CD8-positive, alpha-beta memory T cell (primary cell): ENCODE measurements around the gene RTN3. TPM values are rescaled to one million over a fixed set of nuclear protein-coding genes. Genes with fewer than 3 reads are reported as not detected.

ENCODE experiments used
- CTCF ChIA-PET: fragments of 350-600 bp; sonication (Branson Sonifier 250); formaldehyde crosslinking; loops from one replicate; lab custom pipeline; 2021; ENCODE audit warnings: antibody characterized with exemption; lab: Charles Lee
- POLR2A ChIA-PET: fragments of 350-600 bp; sonication (Branson Sonifier 250); formaldehyde crosslinking; loops from one replicate; lab custom pipeline; 2021; ENCODE audit warnings: antibody characterized with exemption; lab: Charles Lee
- DNase-seq, 5 donors: peaks; one replicate each; pipeline versions ENCODE4 v3.0.0 to v3.0.0-alpha.2; 2020 to 2022; ENCODE audit warnings: mixed read lengths in 1 of 5
- H3K27ac ChIP-seq: one replicate; pipeline ENCODE4 v1.7.0; 2013; ENCODE audit warnings: low read depth, mild to moderate bottlenecking, low read length, moderate library complexity
- H3K27me3 ChIP-seq: 2 replicates; pipeline ENCODE4 v1.7.0; 2013; ENCODE audit warnings: low read length, mild to moderate bottlenecking; ENCODE audit not compliant: insufficient read depth, poor library complexity, severe bottlenecking
- H3K36me3 ChIP-seq: 2 replicates; pipeline ENCODE4 v1.7.0; 2013; ENCODE audit warnings: mild to moderate bottlenecking, low read length, moderate library complexity; ENCODE audit not compliant: insufficient read depth
- H3K4me1 ChIP-seq: 2 replicates; pipeline ENCODE4 v1.7.0; 2013; ENCODE audit warnings: mild to moderate bottlenecking, low read length, moderate library complexity; ENCODE audit not compliant: insufficient read depth
- H3K4me3 ChIP-seq: 2 replicates; pipeline ENCODE4 v1.7.0; 2013; ENCODE audit warnings: mild to moderate bottlenecking, low read length
- H3K9me3 ChIP-seq: 2 replicates; pipeline ENCODE4 v1.7.0; 2013; ENCODE audit warnings: mild to moderate bottlenecking, low read length
- H3K27ac Mint-ChIP-seq, 8 donors: one replicate each; pipeline ENCODE4 v1.8.0; 2020 to 2021; ENCODE audit warnings: mixed read lengths in 8 of 8, mild to moderate bottlenecking in 6 of 8, inconsistent platforms in 3 of 8, moderate library complexity in 3 of 8
- H3K27me3 Mint-ChIP-seq, 2 donors: one replicate each; pipeline ENCODE4 v1.8.0; 2020 to 2021; ENCODE audit warnings: mixed read lengths in 2 of 2, mild to moderate bottlenecking in 1 of 2, moderate library complexity in 1 of 2
- H3K36me3 Mint-ChIP-seq, 3 donors: one replicate each; pipeline ENCODE4 v1.8.0; 2020 to 2021; ENCODE audit warnings: mixed read lengths in 3 of 3, inconsistent platforms in 1 of 3, mild to moderate bottlenecking in 1 of 3
- H3K4me1 Mint-ChIP-seq, 3 donors: one replicate each; pipeline ENCODE4 v1.8.0; 2020 to 2021; ENCODE audit warnings: mixed read lengths in 3 of 3, inconsistent platforms in 1 of 3, mild to moderate bottlenecking in 1 of 3
- H3K4me3 Mint-ChIP-seq, 7 donors: one replicate each; pipeline ENCODE4 v1.8.0; 2020 to 2021; ENCODE audit warnings: mixed read lengths in 7 of 7, mild to moderate bottlenecking in 6 of 7, moderate library complexity in 4 of 7, inconsistent platforms in 2 of 7
- H3K9me3 Mint-ChIP-seq, 5 donors: one replicate each; pipeline ENCODE4 v1.8.0; 2020 to 2022; ENCODE audit warnings: mixed read lengths in 5 of 5, mild to moderate bottlenecking in 3 of 5, moderate library complexity in 2 of 5, inconsistent platforms in 1 of 5
- polyA plus RNA-seq: library from polyadenylated mRNA; unstranded; fragments of 300-500 nt; fragmentation: Illumina TruSeq; gene quantifications from one replicate; pipeline ENCODE4 v1.2.3, GENCODE V29; 2021
- total RNA-seq, 2 experiments: library from RNA; stranded (reverse); gene quantifications; one replicate each; pipeline ENCODE4 v1.2.3, GENCODE V29; 2021

The RTN3 gene
- total and polyA plus RNA-seq, 3 experiments from 2014 or later: 46.5 to 48.5 (median 48.4) TPM

- no peaks in the 10 kb centered on the region for H3K36me3 ChIP-seq
- H3K27me3 ChIP-seq: no peaks in the 10 kb centered on the region
- Mint-ChIP-seq H3K4me1 (peaks cover 4 to 11% (median 9%) of the 10 kb centered on the region in 3 donors), H3K27me3 (no peaks in the 10 kb centered on the region), H3K27ac (no peak overlapping the region), H3K4me3 (no peak overlapping the region), H3K9me3 (no peaks in the 10 kb centered on the region), H3K36me3 (peaks cover 0 to 6% (median 3%) of the 10 kb centered on the region in 3 donors)
- H3K4me1 ChIP-seq: no peaks in the 10 kb centered on the region
- no peak for DNase-seq
- no peaks in the 10 kb centered on the region for H3K9me3 ChIP-seq
- no peak overlapping the region for H3K4me3 ChIP-seq
- ChIA-PET POLR2A (no interaction called here), CTCF (interaction anchor here (1.2 kb wide), 1 partner anchor 11 kb away, joined by 4 read pairs; no protein-coding TSS in a partner anchor)
- no peak overlapping the region for H3K27ac ChIP-seq
Observed at GRCh38 chr11:63705526-63705925, 24.2 kb downstream of the RTN3 start.

- Histone ChIP-seq H3K4me1 (no peaks in the 10 kb centered on the region), H3K27ac (no peak overlapping the region), H3K27me3 (no peaks in the 10 kb centered on the region), H3K9me3 (no peaks in the 10 kb centered on the region), H3K4me3 (no peak overlapping the region), H3K36me3 (no peaks in the 10 kb centered on the region)
- Mint-ChIP-seq H3K27ac (peak overlapping the region in 1 of 8 donors; percentile 34), H3K27me3 (no peaks in the 10 kb centered on the region), H3K4me1 (peaks cover under 1 to 15% (median 4%) of the 10 kb centered on the region in 3 donors), H3K36me3 (peaks cover 0 to 2% (median 0%) of the 10 kb centered on the region in 3 donors), H3K4me3 (no peak overlapping the region), H3K9me3 (no peaks in the 10 kb centered on the region)
- CTCF ChIA-PET: no interaction called here
- DNase-seq: no peak
- POLR2A ChIA-PET: no interaction called here
Observed at GRCh38 chr11:63708764-63709163, 27.5 kb downstream of the RTN3 start.

GRCh38 chr11:63709336-63709884, 28.1 kb downstream of the RTN3 start:
- ChIA-PET POLR2A (no interaction called here), CTCF (no interaction called here)
- Histone ChIP-seq H3K27ac (no peak overlapping the region), H3K36me3 (no peaks in the 10 kb centered on the region), H3K9me3 (no peaks in the 10 kb centered on the region), H3K4me1 (no peaks in the 10 kb centered on the region), H3K4me3 (no peak overlapping the region), H3K27me3 (no peaks in the 10 kb centered on the region)
- H3K9me3 Mint-ChIP-seq: no peaks in the 10 kb centered on the region
- peaks cover 0 to 15% (median 4%) of the 10 kb centered on the region in 3 donors for H3K4me1 Mint-ChIP-seq
- peaks cover 0 to under 1% of the 10 kb centered on the region in 2 donors for H3K27me3 Mint-ChIP-seq
- no peak overlapping the region for H3K4me3 Mint-ChIP-seq
- no peak for DNase-seq
- no peak overlapping the region for H3K27ac Mint-ChIP-seq
- peaks cover 0 to 2% (median 0%) of the 10 kb centered on the region in 3 donors for H3K36me3 Mint-ChIP-seq

- peaks cover 0 to 2% (median 0%) of the 10 kb centered on the region in 3 donors for H3K36me3 Mint-ChIP-seq
- H3K4me1 Mint-ChIP-seq: peaks cover 0 to 15% (median 1%) of the 10 kb centered on the region in 3 donors
- Histone ChIP-seq H3K27me3 (no peaks in the 10 kb centered on the region), H3K9me3 (no peaks in the 10 kb centered on the region), H3K4me1 (no peaks in the 10 kb centered on the region), H3K36me3 (no peaks in the 10 kb centered on the region), H3K27ac (no peak overlapping the region), H3K4me3 (no peak overlapping the region)
- H3K27ac Mint-ChIP-seq: peak overlapping the region in 3 of 8 donors; percentile 43 to 60 (median 47)
- no peak overlapping the region for H3K4me3 Mint-ChIP-seq
- H3K9me3 Mint-ChIP-seq: no peaks in the 10 kb centered on the region
- POLR2A ChIA-PET: no interaction called here
- H3K27me3 Mint-ChIP-seq: peaks cover 0 to 2% of the 10 kb centered on the region in 2 donors
- CTCF ChIA-PET: no interaction called here
- DNase-seq: no peak
Observed at GRCh38 chr11:63710476-63711217, 29.3 kb downstream of the RTN3 start.

GRCh38 chr11:63711838-63712237, 30.5 kb downstream of the RTN3 start:
- ChIA-PET POLR2A (no interaction called here), CTCF (interaction anchor here (0.9 kb wide), 1 partner anchor 12 kb away, joined by 3 read pairs; no protein-coding TSS in a partner anchor)

GRCh38 chr11:63713766-63714165, 32.5 kb downstream of the RTN3 start:
- Histone ChIP-seq H3K27ac (no peak overlapping the region), H3K4me3 (no peak overlapping the region), H3K27me3 (no peaks in the 10 kb centered on the region), H3K9me3 (no peaks in the 10 kb centered on the region), H3K4me1 (no peaks in the 10 kb centered on the region), H3K36me3 (no peaks in the 10 kb centered on the region)
- ChIA-PET CTCF (interaction anchor here (1.1 to 1.7 kb wide), 2 partner anchors 24 to 31 kb away, joined by 3 to 5 read pairs; no protein-coding TSS in a partner anchor), POLR2A (no interaction called here)
- Mint-ChIP-seq H3K4me3 (no peak overlapping the region), H3K4me1 (peaks cover 0 to 11% (median 4%) of the 10 kb centered on the region in 3 donors), H3K27ac (peak overlapping the region in 1 of 8 donors; percentile 10), H3K9me3 (no peaks in the 10 kb centered on the region), H3K36me3 (peaks cover 0 to 4% (median 2%) of the 10 kb centered on the region in 3 donors), H3K27me3 (peaks cover 0 to 2% of the 10 kb centered on the region in 2 donors)
- DNase-seq: no peak

More at GRCh38 chr11:63711838-63712237, 30.5 kb downstream of the RTN3 start:
- H3K9me3 ChIP-seq: no peaks in the 10 kb centered on the region
- peaks cover 0 to 15% (median 1%) of the 10 kb centered on the region in 3 donors for H3K4me1 Mint-ChIP-seq
- H3K4me3 Mint-ChIP-seq: no peak overlapping the region
- no peaks in the 10 kb centered on the region for H3K36me3 ChIP-seq
- H3K36me3 Mint-ChIP-seq: peaks cover 0 to 2% (median 0%) of the 10 kb centered on the region in 3 donors
- H3K4me1 ChIP-seq: no peaks in the 10 kb centered on the region
- no peaks in the 10 kb centered on the region for H3K27me3 ChIP-seq
- H3K27ac ChIP-seq: no peak overlapping the region
- DNase-seq: no peak
- H3K4me3 ChIP-seq: no peak overlapping the region
- H3K27me3 Mint-ChIP-seq: peaks cover 0 to 2% of the 10 kb centered on the region in 2 donors
- H3K9me3 Mint-ChIP-seq: no peaks in the 10 kb centered on the region
- peak overlapping the region in 1 of 8 donors; percentile 73 for H3K27ac Mint-ChIP-seq

GRCh38 chr11:63716046-63716445, 34.7 kb downstream of the RTN3 start:
- no peaks in the 10 kb centered on the region for H3K4me1 ChIP-seq
- ChIA-PET CTCF (interaction anchor here (1.8 kb wide), 1 partner anchor 23 kb away, joined by 7 read pairs; no protein-coding TSS in a partner anchor), POLR2A (no interaction called here)
- H3K27me3 ChIP-seq: no peaks in the 10 kb centered on the region
- Mint-ChIP-seq H3K4me3 (no peak overlapping the region), H3K36me3 (peaks cover 0 to 8% (median 6%) of the 10 kb centered on the region in 3 donors), H3K4me1 (peaks cover 3 to 5% (median 4%) of the 10 kb centered on the region in 3 donors), H3K9me3 (no peaks in the 10 kb centered on the region), H3K27ac (no peak overlapping the region), H3K27me3 (peaks cover 0 to 2% of the 10 kb centered on the region in 2 donors)
- H3K4me3 ChIP-seq: no peak overlapping the region
- no peak overlapping the region for H3K27ac ChIP-seq
- no peak for DNase-seq
- no peaks in the 10 kb centered on the region for H3K36me3 ChIP-seq
- H3K9me3 ChIP-seq: no peaks in the 10 kb centered on the region

- no peaks in the 10 kb centered on the region for H3K36me3 ChIP-seq
- H3K9me3 Mint-ChIP-seq: no peaks in the 10 kb centered on the region
- H3K4me3 ChIP-seq: no peak overlapping the region
- peaks cover 4 to 12% (median 8%) of the 10 kb centered on the region in 3 donors for H3K4me1 Mint-ChIP-seq
- no peak overlapping the region for H3K27ac Mint-ChIP-seq
- no peak overlapping the region for H3K4me3 Mint-ChIP-seq
- no peaks in the 10 kb centered on the region for H3K9me3 ChIP-seq
- POLR2A ChIA-PET: no interaction called here
- H3K27ac ChIP-seq: no peak overlapping the region
- H3K27me3 Mint-ChIP-seq: peaks cover 0 to 2% of the 10 kb centered on the region in 2 donors
- CTCF ChIA-PET: no interaction called here
- H3K27me3 ChIP-seq: no peaks in the 10 kb centered on the region
- H3K4me1 ChIP-seq: no peaks in the 10 kb centered on the region
- no peak for DNase-seq
- H3K36me3 Mint-ChIP-seq: peaks cover 0 to 8% (median 6%) of the 10 kb centered on the region in 3 donors
Observed at GRCh38 chr11:63719001-63719400, 37.7 kb downstream of the RTN3 start.
